ENCODE measurements around the gene SH2D1A. TPM values are rescaled to one million over a fixed set of nuclear protein-coding genes. Genes with fewer than 3 reads are reported as not detected.
"Not testable (repeated sequence)": the region's sequence is repeated elsewhere in the genome, so short reads cannot be mapped to it uniquely, and the experiment has no call there.

SH2D1A gene
- total RNA-seq, 1 experiment from 2014 or later, result not detected

DNA sequence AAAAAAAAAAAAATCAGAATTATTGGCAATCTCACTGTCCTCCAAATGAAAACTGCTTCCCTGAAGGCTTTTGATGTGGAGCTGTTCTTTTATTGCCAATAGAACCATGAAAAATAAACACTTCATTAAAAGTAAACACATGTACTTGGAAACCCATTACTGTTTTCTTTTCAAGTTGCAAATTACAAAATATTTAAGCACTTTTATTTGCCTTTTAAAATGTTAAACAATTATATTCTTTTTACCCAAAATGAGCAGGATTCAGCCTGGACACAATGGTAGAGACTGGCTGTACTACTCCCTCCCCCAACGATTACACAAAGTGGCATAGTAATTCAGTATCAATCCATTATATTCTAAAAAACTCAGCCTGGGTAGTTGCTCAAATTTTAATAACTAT lies 60.9 kb downstream of the SH2D1A start:
- TF ChIP-seq, protein P1, sequence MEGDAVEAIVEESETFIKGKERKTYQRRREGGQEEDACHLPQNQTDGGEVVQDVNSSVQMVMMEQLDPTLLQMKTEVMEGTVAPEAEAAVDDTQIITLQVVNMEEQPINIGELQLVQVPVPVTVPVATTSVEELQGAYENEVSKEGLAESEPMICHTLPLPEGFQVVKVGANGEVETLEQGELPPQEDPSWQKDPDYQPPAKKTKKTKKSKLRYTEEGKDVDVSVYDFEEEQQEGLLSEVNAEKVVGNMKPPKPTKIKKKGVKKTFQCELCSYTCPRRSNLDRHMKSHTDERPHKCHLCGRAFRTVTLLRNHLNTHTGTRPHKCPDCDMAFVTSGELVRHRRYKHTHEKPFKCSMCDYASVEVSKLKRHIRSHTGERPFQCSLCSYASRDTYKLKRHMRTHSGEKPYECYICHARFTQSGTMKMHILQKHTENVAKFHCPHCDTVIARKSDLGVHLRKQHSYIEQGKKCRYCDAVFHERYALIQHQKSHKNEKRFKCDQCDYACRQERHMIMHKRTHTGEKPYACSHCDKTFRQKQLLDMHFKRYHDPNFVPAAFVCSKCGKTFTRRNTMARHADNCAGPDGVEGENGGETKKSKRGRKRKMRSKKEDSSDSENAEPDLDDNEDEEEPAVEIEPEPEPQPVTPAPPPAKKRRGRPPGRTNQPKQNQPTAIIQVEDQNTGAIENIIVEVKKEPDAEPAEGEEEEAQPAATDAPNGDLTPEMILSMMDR (IDR thresholded peaks at IDR 0.05; ENCODE audit: unreplicated experiment), result no peak
- no peak for DNase-seq
- H3K27ac Mint-ChIP-seq (ENCODE audit: unreplicated experiment), result no peak overlapping the region
- CTCF ChIA-PET, result no interaction called here
- H3K9me3 Mint-ChIP-seq (ENCODE audit: low read depth, unreplicated experiment), result no peaks in the 10 kb centered on the region
- H3K4me3 Mint-ChIP-seq (ENCODE audit: low read depth, unreplicated experiment), result no peak overlapping the region
- peaks cover 8% of the 10 kb centered on the region for H3K4me1 Mint-ChIP-seq (ENCODE audit: low read depth, unreplicated experiment)
- no TSS peak for BruUV-seq (replicated peaks)
- H3K27me3 Mint-ChIP-seq (ENCODE audit: unreplicated experiment), result no peaks in the 10 kb centered on the region
- intact Hi-C loops (cut with micrococcal nuclease; ENCODE audit: unreplicated experiment), result loop anchor here (5.0 to 10.0 kb wide), 3 partner anchors 210 to 725 kb away; no protein-coding TSS in a partner anchor
- no peaks in the 10 kb centered on the region for H3K36me3 Mint-ChIP-seq (ENCODE audit: insufficient read depth, unreplicated experiment)

DNA sequence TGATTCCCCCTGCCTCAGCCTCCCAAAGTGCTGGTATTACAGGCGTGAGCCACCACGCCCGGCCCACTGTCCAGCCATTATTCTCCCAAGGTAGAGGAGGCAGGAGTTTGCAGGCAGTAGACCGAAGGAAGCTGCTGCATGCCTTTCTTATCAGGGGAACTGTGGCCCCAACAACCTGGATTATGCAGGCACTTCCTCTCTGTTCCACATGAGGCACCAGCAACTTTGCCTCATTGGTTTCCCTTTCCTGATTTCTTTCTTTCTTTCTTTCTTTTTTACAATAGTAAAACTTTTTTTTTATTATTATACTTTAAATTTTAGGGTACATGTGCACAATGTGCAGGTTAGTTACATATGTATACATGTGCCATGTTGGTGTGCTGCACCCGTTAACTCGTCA lies 62.0 kb downstream of the SH2D1A start:
- BruUV-seq (replicated peaks); H3K4me3 Mint-ChIP-seq (ENCODE audit: low read depth, unreplicated experiment); DNase-seq; H3K36me3 Mint-ChIP-seq (ENCODE audit: insufficient read depth, unreplicated experiment); H3K27ac Mint-ChIP-seq (ENCODE audit: unreplicated experiment); H3K27me3 Mint-ChIP-seq (ENCODE audit: unreplicated experiment); H3K4me1 Mint-ChIP-seq (ENCODE audit: low read depth, unreplicated experiment); H3K9me3 Mint-ChIP-seq (ENCODE audit: low read depth, unreplicated experiment); CTCF ChIA-PET: not testable (repeated sequence)
- intact Hi-C loops (cut with micrococcal nuclease; ENCODE audit: unreplicated experiment), result loop anchor here (5.0 to 10.0 kb wide), 3 partner anchors 209 to 724 kb away; no protein-coding TSS in a partner anchor

DNA sequence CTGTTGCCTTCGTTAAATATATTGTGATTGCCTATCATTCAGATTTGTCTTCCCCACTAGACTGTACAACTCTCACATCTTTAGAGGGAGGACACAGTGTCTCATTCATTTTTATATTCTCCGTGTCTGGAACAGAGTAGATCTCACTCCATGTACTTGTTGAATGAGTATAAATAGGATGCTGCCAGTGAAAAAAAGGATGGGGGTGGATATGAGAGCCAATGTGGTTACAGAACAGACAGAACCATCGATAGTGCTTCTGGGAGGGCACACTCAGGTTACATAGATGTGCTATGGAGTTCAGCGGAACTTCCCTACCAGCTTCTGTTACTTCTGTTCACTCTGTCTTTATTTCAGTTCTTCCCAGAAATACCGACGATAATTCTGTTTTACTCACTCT lies 66.9 kb downstream of the SH2D1A start:
- TF ChIP-seq, protein P1 (IDR thresholded peaks at IDR 0.05; ENCODE audit: unreplicated experiment), result no peak
- CTCF ChIA-PET, result no interaction called here
- intact Hi-C loops (cut with micrococcal nuclease; ENCODE audit: unreplicated experiment), result no loop called here
- Mint-ChIP-seq H3K27ac (ENCODE audit: unreplicated experiment) (no peak overlapping the region), H3K9me3 (ENCODE audit: low read depth, unreplicated experiment) (peaks cover 5% of the 10 kb centered on the region), H3K27me3 (ENCODE audit: unreplicated experiment) (no peaks in the 10 kb centered on the region), H3K36me3 (ENCODE audit: insufficient read depth, unreplicated experiment) (no peaks in the 10 kb centered on the region), H3K4me1 (ENCODE audit: low read depth, unreplicated experiment) (no peaks in the 10 kb centered on the region), H3K4me3 (ENCODE audit: low read depth, unreplicated experiment) (no peak overlapping the region)
- DNase-seq, result no peak
- BruUV-seq (replicated peaks), result no TSS peak

DNA sequence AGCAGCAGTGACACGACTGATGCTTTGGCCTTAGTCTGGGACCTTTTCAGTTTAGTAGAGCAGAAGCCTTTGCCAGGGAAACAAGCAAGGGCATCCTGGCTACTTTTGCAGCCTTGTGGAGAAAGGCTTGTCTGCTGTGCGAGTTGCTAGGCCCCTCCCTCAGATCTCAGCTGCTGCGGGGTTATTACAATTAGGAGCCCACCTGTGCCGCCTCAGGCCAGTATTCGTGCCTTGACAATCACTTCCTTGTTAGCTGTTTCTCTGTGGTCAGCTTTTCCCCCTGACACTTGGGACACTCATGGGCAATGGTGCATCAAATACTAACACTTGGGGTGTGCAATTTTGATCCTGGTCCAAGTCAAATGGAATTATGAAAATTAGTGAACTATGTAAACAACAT lies 67.9 kb downstream of the SH2D1A start:
- CTCF ChIA-PET, result no interaction called here
- H3K36me3 Mint-ChIP-seq (ENCODE audit: insufficient read depth, unreplicated experiment), result no peaks in the 10 kb centered on the region
- TF ChIP-seq, protein P1 (IDR thresholded peaks at IDR 0.05; ENCODE audit: unreplicated experiment), result no peak
- H3K9me3 Mint-ChIP-seq (ENCODE audit: low read depth, unreplicated experiment), result peaks cover 5% of the 10 kb centered on the region
- no peaks in the 10 kb centered on the region for H3K4me1 Mint-ChIP-seq (ENCODE audit: low read depth, unreplicated experiment)
- intact Hi-C loops (cut with micrococcal nuclease; ENCODE audit: unreplicated experiment), result no loop called here
- H3K4me3 Mint-ChIP-seq (ENCODE audit: low read depth, unreplicated experiment), result no peak overlapping the region
- H3K27me3 Mint-ChIP-seq (ENCODE audit: unreplicated experiment), result no peaks in the 10 kb centered on the region
- H3K27ac Mint-ChIP-seq (ENCODE audit: unreplicated experiment), result no peak overlapping the region
- no peak for DNase-seq
- BruUV-seq (replicated peaks), result no TSS peak

DNA sequence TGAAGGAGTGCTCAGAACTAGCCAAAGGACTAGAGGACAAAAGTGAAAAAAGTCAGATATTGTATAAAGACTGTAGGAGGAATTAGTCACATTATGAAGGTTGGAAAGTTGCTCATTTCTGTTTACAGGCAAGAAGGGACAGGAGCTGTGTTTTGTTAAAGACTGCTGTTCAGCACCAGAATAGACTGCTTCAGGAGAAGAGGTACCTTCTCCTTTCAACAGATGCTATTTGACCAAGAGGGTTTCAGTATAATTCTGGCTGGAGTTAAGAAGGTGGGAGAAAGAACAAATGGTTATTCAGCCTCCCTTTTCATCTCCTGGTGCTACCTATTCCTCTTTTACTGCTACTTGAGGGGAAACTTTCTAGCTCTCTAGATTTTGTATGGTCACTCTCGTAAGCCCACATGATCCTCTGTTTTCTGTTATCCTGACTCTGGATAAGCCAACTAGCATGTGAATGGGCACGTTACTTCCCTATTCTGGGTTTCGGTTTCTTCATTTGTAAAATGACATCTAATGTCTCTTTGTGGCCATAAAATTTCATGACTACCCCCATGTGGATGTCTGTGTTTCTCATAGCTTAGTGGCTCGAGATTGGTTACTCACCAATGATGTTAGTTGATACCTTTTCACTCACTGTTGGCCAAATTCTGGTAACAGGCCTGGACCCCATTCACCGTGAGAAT lies 68.9 kb downstream of the SH2D1A start:
- Mint-ChIP-seq H3K27me3 (ENCODE audit: unreplicated experiment) (no peaks in the 10 kb centered on the region), H3K27ac (ENCODE audit: unreplicated experiment) (no peak overlapping the region), H3K4me3 (ENCODE audit: low read depth, unreplicated experiment) (no peak overlapping the region), H3K36me3 (ENCODE audit: insufficient read depth, unreplicated experiment) (no peaks in the 10 kb centered on the region), H3K4me1 (ENCODE audit: low read depth, unreplicated experiment) (no peaks in the 10 kb centered on the region), H3K9me3 (ENCODE audit: low read depth, unreplicated experiment) (peaks cover 5% of the 10 kb centered on the region)
- intact Hi-C loops (cut with micrococcal nuclease; ENCODE audit: unreplicated experiment), result no loop called here
- TF ChIP-seq, protein P1 (IDR thresholded peaks at IDR 0.05; ENCODE audit: unreplicated experiment), result no peak
- DNase-seq, result no peak
- no TSS peak for BruUV-seq (replicated peaks)
- CTCF ChIA-PET, result no interaction called here

Measured in Calu3 (cell line).